H1 (cell line): ENCODE measurements around the gene DDX41. TPM values are rescaled to one million over a fixed set of nuclear protein-coding genes. Genes with fewer than 3 reads are reported as not detected.

Experiments used
- ASH2L ChIP-seq: fragments of 200-600, 300-600 bp; sonication (generic); IDR thresholded peaks from one replicate; pipeline ENCODE4 v1.7.1; 2017; ENCODE audit warnings: low read length
- CREB1 ChIP-seq: IDR thresholded peaks from 2 replicates; pipeline ENCODE4 v1.6.1; 2012; ENCODE audit warnings: inconsistent platforms
- CTCF ChIP-seq, 3 experiments: IDR thresholded peaks; 1 replicate in 2 of 3; 2 replicates in 1 of 3; pipeline versions ENCODE4 v1.5.1 to v1.6.1; 2011; ENCODE audit warnings: low read length in 3 of 3, mild to moderate bottlenecking in 3 of 3, inconsistent platforms in 2 of 3, low read depth in 1 of 3, moderate library complexity in 1 of 3; ENCODE audit not compliant: insufficient read depth in 1 of 3; ENCODE audit errors: control extremely low read depth in 1 of 3
- POLR2A ChIP-seq, 2 experiments: IDR thresholded peaks; 1 replicate in 1 of 2; 2 replicates in 1 of 2; pipeline ENCODE4 v1.6.1; 2011; ENCODE audit warnings: low read depth in 2 of 2, low read length in 2 of 2, mild to moderate bottlenecking in 2 of 2; ENCODE audit errors: control extremely low read depth in 1 of 2
- RXRA ChIP-seq: IDR thresholded peaks from 2 replicates; pipeline ENCODE4 v1.6.1; 2011; ENCODE audit warnings: low read depth, mild to moderate bottlenecking, low read length, moderate library complexity; ENCODE audit not compliant: insufficient read depth
- TBP ChIP-seq: IDR thresholded peaks from 2 replicates; pipeline ENCODE4 v1.6.1; 2011; ENCODE audit warnings: low read depth, low read length, improper control_type of control experiment
- polyA plus RNA-seq, 7 experiments: library from polyadenylated mRNA; depleted of rRNA in 3 of 7; stranded (reverse) in 5 of 7; unstranded in 2 of 7; fragments of >200 nt in 5 of 7; fragments of 200-250 nt in 2 of 7; gene quantifications; 1 replicate in 5 of 7; 2 replicates in 1 of 7; 4 replicates in 1 of 7; pipeline versions ENCODE4 v1.2.1 to v1.2.3, GENCODE V29; 2011 to 2013; ENCODE audit warnings: missing spikeins in 2 of 7, mixed read lengths in 2 of 7
- total RNA-seq: library from RNA; stranded (reverse); fragmentation: NEBNext Ultra II Directional; extraction: Animal tissue kit (Norgen Biotek cat#: 25700); gene quantifications from 2 replicates; pipeline ENCODE4 v1.2.1, GENCODE V29; 2021
- TF ChIP-seq, protein P1 (sequence below): IDR thresholded peaks from 2 replicates; pipeline ENCODE4 v1.6.1; 2012; ENCODE audit warnings: low read length, inconsistent platforms
- TF ChIP-seq, protein P2 (sequence below): IDR thresholded peaks from 2 replicates; pipeline ENCODE4 v1.6.1; 2012; ENCODE audit warnings: inconsistent platforms

DDX41 gene
- total and polyA plus RNA-seq, 2 of the 8 experiments (the other 6 are each of a cell fraction or from before 2014, with no cell fraction given), result 102 to 135 TPM

GRCh38 chr5:177494346-177495195 lies 22.2 kb downstream of the DDX41 start (continued):
- TF ChIP-seq, protein P1, sequence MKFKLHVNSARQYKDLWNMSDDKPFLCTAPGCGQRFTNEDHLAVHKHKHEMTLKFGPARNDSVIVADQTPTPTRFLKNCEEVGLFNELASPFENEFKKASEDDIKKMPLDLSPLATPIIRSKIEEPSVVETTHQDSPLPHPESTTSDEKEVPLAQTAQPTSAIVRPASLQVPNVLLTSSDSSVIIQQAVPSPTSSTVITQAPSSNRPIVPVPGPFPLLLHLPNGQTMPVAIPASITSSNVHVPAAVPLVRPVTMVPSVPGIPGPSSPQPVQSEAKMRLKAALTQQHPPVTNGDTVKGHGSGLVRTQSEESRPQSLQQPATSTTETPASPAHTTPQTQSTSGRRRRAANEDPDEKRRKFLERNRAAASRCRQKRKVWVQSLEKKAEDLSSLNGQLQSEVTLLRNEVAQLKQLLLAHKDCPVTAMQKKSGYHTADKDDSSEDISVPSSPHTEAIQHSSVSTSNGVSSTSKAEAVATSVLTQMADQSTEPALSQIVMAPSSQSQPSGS, result peak; percentile 55; the same call in 1 of the 2 replicates
- TF ChIP-seq CTCF (IDR thresholded peaks at IDR 0.05; ENCODE audit: control extremely low read depth in 1 of 3, insufficient read depth in 1 of 3, low read depth in 1 of 3, low read length in 3 of 3) (peak in 2 of 3 experiments; percentile 35 to 49; a peak in 3 of 4 replicates), POLR2A (IDR thresholded peaks at IDR 0.05; ENCODE audit: control extremely low read depth in 1 of 2, low read depth in 2 of 2, low read length in 2 of 2) (peak in 1 of 2 experiments; percentile 85; a peak in 2 of 3 replicates), TBP (peak; percentile 23; the same call in 1 of the 2 replicates), RXRA (no peak), CREB1 (0 out of 2 replicates have a peak, but pooled peaks have one; percentile 10), ASH2L (no peak)
- TF ChIP-seq, protein P2, sequence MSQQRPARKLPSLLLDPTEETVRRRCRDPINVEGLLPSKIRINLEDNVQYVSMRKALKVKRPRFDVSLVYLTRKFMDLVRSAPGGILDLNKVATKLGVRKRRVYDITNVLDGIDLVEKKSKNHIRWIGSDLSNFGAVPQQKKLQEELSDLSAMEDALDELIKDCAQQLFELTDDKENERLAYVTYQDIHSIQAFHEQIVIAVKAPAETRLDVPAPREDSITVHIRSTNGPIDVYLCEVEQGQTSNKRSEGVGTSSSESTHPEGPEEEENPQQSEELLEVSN, result no peak
